HepG2 (cell line): ENCODE results near the gene MGAT1. TPM values are rescaled to one million over a fixed set of nuclear protein-coding genes. Genes with fewer than 3 reads are reported as not detected.

Experiments
- AGO2 ChIP-seq: fragments of 200-400 bp; formaldehyde crosslinking; optimal IDR thresholded peaks from 2 replicates; pipeline ENCODE3; 2017; ENCODE audit warnings: mild to moderate bottlenecking, low read depth, low read length, moderate library complexity
- GZF1 ChIP-seq: sonication (generic); formaldehyde crosslinking; IDR thresholded peaks from 2 replicates; pipeline ENCODE4 v1.5.1; 2020; ENCODE audit warnings: mild to moderate bottlenecking, missing genetic modification reagents
- HES4 ChIP-seq: sonication (generic); formaldehyde crosslinking; IDR thresholded peaks from 2 replicates; pipeline ENCODE4 v1.9.0; 2021; ENCODE audit warnings: mild to moderate bottlenecking, missing genetic modification reagents, borderline replicate concordance
- HNRNPK ChIP-seq: fragments of 200-400 bp; formaldehyde crosslinking; IDR thresholded peaks from 2 replicates; pipeline ENCODE4 v1.6.1; 2018; ENCODE audit warnings: low read length, low read depth, moderate library complexity, mild to moderate bottlenecking; ENCODE audit not compliant: poor library complexity, severe bottlenecking
- HNRNPLL ChIP-seq: fragments of 200-400 bp; formaldehyde crosslinking; IDR thresholded peaks from 2 replicates; pipeline ENCODE4 v1.6.1; 2017; ENCODE audit warnings: mild to moderate bottlenecking, low read depth, low read length; ENCODE audit not compliant: poor library complexity, severe bottlenecking
- MEIS2 ChIP-seq: sonication (generic); formaldehyde crosslinking; IDR thresholded peaks from 2 replicates; pipeline ENCODE4 v1.9.0; 2021; ENCODE audit warnings: mild to moderate bottlenecking, missing genetic modification reagents
- ZC3H13 ChIP-seq: sonication (generic); formaldehyde crosslinking; IDR thresholded peaks from 2 replicates; pipeline ENCODE4 v1.8.1; 2023; ENCODE audit warnings: mild to moderate bottlenecking, missing genetic modification reagents, moderate library complexity
- ZNF615 ChIP-seq: sonication (generic); formaldehyde crosslinking; IDR thresholded peaks from 2 replicates; pipeline ENCODE4 v1.5.0; 2020; ENCODE audit warnings: mild to moderate bottlenecking, missing genetic modification reagents, borderline replicate concordance
- ZNF7 ChIP-seq: IDR thresholded peaks from 2 replicates; pipeline ENCODE4 v1.6.1; 2016; ENCODE audit warnings: missing biosample characterization, missing genetic modification reagents
- ZNF720 ChIP-seq: sonication (generic); formaldehyde crosslinking; IDR thresholded peaks from 2 replicates; pipeline ENCODE4 v1.4.0; 2020; ENCODE audit warnings: missing genetic modification reagents
- ZNF766 ChIP-seq: sonication (generic); formaldehyde crosslinking; IDR thresholded peaks from 2 replicates; pipeline ENCODE4 v1.5.0; 2020; ENCODE audit warnings: missing genetic modification reagents, borderline replicate concordance
- ZNF775 ChIP-seq: sonication (generic); formaldehyde crosslinking; IDR thresholded peaks from 2 replicates; pipeline ENCODE4 v1.4.0; 2020; ENCODE audit warnings: missing genetic modification reagents, mild to moderate bottlenecking, moderate library complexity, borderline replicate concordance
- polyA plus RNA-seq, 8 experiments: library from polyadenylated mRNA; depleted of rRNA in 3 of 8; stranded (reverse) in 7 of 8; unstranded in 1 of 8; fragments of >200 nt; fragmentation: Illumina TruSeq in 4 of 8; extraction: Trizol in 4 of 8; gene quantifications; 2 replicates each; pipeline versions ENCODE4 v1.2.1 to v1.2.3, GENCODE V29; 2011 to 2016; ENCODE audit warnings: low read depth in 4 of 8, missing spikeins in 1 of 8, mixed read lengths in 1 of 8; ENCODE audit not compliant: insufficient read depth in 1 of 8
- total RNA-seq, 5 experiments: library from RNA; depleted of rRNA; stranded (reverse); fragments of >200 nt; fragmentation: Illumina TruSeq; extraction: Trizol; gene quantifications; 2 replicates each; pipeline ENCODE4 v1.2.3, GENCODE V29; 2016; ENCODE audit warnings: low read depth in 1 of 5
- TF ChIP-seq, protein P1 (sequence below): sonication (generic); formaldehyde crosslinking; IDR thresholded peaks from 2 replicates; pipeline ENCODE4 v1.5.0; 2020; ENCODE audit warnings: mild to moderate bottlenecking, missing genetic modification reagents, borderline replicate concordance
- TF ChIP-seq, protein P2 (sequence below): sonication (generic); formaldehyde crosslinking; IDR thresholded peaks from 2 replicates; pipeline ENCODE4 v1.8.0; 2022; ENCODE audit warnings: low read depth, missing genetic modification reagents
- TF ChIP-seq, protein P3 (sequence below): sonication (generic); formaldehyde crosslinking; IDR thresholded peaks from 2 replicates; pipeline ENCODE4 v1.4.0; 2020; ENCODE audit warnings: mild to moderate bottlenecking, missing genetic modification reagents
- TF ChIP-seq, protein P4 (sequence below): sonication (generic); formaldehyde crosslinking; IDR thresholded peaks from 2 replicates; pipeline ENCODE4 v1.4.0; 2020; ENCODE audit warnings: missing genetic modification reagents

The MGAT1 gene
- total and polyA plus RNA-seq, 2 of the 13 experiments (the other 11 are each of a cell fraction or from before 2014, with no cell fraction given) = 50.1 to 55.3 TPM

DNA sequence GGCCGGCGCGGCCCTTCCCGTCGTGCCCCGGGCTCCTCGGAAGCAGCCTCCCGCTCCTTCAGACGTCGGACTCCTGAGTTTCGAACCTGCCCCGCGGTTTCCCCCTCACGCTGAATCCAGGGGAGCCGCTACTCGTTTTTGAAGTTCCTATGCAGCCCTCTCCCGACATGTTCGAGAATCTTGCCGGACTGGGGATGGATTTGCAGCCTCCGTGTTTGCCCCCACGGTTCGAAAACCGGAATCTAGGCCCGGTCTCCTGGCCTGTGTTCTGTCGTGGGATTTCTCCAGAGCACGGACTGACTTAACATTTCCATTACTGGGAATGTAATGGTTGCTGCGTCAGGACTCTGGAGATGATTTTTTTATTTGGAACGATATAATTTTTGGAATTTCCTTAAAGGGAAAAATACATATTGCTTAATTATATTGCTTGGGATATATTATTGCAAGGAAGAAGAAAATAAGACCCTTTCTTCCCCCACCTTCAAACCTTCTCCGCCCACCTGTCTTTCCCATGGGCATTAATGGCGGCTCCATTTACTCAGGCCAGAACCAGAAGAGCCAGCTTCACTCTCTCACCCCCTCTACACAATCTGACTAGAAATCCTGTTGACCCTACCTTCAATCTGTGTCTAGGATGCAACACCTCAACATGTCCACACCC, 8.5 kb upstream of the MGAT1 start (continued):
- TF ChIP-seq, protein P1, sequence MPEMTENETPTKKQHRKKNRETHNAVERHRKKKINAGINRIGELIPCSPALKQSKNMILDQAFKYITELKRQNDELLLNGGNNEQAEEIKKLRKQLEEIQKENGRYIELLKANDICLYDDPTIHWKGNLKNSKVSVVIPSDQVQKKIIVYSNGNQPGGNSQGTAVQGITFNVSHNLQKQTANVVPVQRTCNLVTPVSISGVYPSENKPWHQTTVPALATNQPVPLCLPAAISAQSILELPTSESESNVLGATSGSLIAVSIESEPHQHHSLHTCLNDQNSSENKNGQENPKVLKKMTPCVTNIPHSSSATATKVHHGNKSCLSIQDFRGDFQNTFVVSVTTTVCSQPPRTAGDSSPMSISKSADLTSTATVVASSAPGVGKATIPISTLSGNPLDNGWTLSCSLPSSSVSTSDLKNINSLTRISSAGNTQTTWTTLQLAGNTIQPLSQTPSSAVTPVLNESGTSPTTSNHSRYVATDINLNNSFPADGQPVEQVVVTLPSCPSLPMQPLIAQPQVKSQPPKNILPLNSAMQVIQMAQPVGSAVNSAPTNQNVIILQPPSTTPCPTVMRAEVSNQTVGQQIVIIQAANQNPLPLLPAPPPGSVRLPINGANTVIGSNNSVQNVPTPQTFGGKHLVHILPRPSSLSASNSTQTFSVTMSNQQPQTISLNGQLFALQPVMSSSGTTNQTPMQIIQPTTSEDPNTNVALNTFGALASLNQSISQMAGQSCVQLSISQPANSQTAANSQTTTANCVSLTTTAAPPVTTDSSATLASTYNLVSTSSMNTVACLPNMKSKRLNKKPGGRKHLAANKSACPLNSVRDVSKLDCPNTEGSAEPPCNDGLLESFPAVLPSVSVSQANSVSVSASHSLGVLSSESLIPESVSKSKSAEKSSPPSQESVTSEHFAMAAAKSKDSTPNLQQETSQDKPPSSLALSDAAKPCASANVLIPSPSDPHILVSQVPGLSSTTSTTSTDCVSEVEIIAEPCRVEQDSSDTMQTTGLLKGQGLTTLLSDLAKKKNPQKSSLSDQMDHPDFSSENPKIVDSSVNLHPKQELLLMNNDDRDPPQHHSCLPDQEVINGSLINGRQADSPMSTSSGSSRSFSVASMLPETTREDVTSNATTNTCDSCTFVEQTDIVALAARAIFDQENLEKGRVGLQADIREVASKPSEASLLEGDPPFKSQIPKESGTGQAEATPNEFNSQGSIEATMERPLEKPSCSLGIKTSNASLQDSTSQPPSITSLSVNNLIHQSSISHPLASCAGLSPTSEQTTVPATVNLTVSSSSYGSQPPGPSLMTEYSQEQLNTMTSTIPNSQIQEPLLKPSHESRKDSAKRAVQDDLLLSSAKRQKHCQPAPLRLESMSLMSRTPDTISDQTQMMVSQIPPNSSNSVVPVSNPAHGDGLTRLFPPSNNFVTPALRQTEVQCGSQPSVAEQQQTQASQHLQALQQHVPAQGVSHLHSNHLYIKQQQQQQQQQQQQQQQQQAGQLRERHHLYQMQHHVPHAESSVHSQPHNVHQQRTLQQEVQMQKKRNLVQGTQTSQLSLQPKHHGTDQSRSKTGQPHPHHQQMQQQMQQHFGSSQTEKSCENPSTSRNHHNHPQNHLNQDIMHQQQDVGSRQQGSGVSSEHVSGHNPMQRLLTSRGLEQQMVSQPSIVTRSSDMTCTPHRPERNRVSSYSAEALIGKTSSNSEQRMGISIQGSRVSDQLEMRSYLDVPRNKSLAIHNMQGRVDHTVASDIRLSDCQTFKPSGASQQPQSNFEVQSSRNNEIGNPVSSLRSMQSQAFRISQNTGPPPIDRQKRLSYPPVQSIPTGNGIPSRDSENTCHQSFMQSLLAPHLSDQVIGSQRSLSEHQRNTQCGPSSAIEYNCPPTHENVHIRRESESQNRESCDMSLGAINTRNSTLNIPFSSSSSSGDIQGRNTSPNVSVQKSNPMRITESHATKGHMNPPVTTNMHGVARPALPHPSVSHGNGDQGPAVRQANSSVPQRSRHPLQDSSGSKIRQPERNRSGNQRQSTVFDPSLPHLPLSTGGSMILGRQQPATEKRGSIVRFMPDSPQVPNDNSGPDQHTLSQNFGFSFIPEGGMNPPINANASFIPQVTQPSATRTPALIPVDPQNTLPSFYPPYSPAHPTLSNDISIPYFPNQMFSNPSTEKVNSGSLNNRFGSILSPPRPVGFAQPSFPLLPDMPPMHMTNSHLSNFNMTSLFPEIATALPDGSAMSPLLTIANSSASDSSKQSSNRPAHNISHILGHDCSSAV (CRISPR knock-in tag) = no peak
- TF ChIP-seq ZNF775 (CRISPR knock-in tag) (no peak), ZNF720 (CRISPR knock-in tag) (no peak), ZNF7 (CRISPR knock-in tag) (no peak), ZC3H13 (CRISPR knock-in tag) (peak; percentile 91), GZF1 (no peak), AGO2 (peak; percentile 37), HES4 (CRISPR knock-in tag) (0 out of 2 replicates have a peak, but pooled peaks have one; percentile 59), ZNF615 (CRISPR knock-in tag) (no peak), ZNF766 (CRISPR knock-in tag) (no peak), HNRNPLL (no peak), HNRNPK (no peak), MEIS2 (CRISPR knock-in tag) (no peak)
- TF ChIP-seq, protein P2, sequence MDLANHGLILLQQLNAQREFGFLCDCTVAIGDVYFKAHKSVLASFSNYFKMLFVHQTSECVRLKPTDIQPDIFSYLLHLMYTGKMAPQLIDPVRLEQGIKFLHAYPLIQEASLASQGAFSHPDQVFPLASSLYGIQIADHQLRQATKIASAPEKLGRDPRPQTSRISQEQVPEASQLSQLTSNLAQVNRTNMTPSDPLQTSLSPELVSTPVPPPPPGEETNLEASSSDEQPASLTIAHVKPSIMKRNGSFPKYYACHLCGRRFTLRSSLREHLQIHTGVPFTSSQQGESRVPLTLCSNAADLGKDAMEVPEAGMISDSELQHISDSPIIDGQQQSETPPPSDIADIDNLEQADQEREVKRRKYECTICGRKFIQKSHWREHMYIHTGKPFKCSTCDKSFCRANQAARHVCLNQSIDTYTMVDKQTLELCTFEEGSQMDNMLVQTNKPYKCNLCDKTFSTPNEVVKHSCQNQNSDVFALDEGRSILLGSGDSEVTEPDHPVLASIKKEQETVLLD (CRISPR knock-in tag) = 0 out of 2 replicates have a peak, but pooled peaks have one; percentile 12
- TF ChIP-seq, protein P3, sequence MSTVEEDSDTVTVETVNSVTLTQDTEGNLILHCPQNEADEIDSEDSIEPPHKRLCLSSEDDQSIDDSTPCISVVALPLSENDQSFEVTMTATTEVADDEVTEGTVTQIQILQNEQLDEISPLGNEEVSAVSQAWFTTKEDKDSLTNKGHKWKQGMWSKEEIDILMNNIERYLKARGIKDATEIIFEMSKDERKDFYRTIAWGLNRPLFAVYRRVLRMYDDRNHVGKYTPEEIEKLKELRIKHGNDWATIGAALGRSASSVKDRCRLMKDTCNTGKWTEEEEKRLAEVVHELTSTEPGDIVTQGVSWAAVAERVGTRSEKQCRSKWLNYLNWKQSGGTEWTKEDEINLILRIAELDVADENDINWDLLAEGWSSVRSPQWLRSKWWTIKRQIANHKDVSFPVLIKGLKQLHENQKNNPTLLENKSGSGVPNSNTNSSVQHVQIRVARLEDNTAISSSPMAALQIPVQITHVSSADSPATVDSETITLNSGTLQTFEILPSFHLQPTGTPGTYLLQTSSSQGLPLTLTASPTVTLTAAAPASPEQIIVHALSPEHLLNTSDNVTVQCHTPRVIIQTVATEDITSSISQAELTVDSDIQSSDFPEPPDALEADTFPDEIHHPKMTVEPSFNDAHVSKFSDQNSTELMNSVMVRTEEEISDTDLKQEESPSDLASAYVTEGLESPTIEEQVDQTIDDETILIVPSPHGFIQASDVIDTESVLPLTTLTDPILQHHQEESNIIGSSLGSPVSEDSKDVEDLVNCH (CRISPR knock-in tag) = no peak
- TF ChIP-seq, protein P4, sequence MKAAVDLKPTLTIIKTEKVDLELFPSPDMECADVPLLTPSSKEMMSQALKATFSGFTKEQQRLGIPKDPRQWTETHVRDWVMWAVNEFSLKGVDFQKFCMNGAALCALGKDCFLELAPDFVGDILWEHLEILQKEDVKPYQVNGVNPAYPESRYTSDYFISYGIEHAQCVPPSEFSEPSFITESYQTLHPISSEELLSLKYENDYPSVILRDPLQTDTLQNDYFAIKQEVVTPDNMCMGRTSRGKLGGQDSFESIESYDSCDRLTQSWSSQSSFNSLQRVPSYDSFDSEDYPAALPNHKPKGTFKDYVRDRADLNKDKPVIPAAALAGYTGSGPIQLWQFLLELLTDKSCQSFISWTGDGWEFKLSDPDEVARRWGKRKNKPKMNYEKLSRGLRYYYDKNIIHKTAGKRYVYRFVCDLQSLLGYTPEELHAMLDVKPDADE (CRISPR knock-in tag) = no peak
